Renal pelvis (tissue), 4 donors: ENCODE data around the gene C11orf21. TPM values are rescaled to one million over a fixed set of nuclear protein-coding genes. Genes with fewer than 3 reads are reported as not detected.

Source experiments
- DNase-seq: peaks from one replicate; pipeline ENCODE4 v3.0.0-alpha.2; 2013
- polyA plus RNA-seq, 3 donors: library from polyadenylated mRNA; unstranded; fragments of 120-200 nt; gene quantifications; one replicate each; pipeline ENCODE4 v1.2.1, GENCODE V29; 2013; ENCODE audit not compliant: insufficient read length in 3 of 3

Gene C11orf21
- polyA plus RNA-seq, 3 donors: 0.75 to 0.99 (median 0.91) TPM

DNA sequence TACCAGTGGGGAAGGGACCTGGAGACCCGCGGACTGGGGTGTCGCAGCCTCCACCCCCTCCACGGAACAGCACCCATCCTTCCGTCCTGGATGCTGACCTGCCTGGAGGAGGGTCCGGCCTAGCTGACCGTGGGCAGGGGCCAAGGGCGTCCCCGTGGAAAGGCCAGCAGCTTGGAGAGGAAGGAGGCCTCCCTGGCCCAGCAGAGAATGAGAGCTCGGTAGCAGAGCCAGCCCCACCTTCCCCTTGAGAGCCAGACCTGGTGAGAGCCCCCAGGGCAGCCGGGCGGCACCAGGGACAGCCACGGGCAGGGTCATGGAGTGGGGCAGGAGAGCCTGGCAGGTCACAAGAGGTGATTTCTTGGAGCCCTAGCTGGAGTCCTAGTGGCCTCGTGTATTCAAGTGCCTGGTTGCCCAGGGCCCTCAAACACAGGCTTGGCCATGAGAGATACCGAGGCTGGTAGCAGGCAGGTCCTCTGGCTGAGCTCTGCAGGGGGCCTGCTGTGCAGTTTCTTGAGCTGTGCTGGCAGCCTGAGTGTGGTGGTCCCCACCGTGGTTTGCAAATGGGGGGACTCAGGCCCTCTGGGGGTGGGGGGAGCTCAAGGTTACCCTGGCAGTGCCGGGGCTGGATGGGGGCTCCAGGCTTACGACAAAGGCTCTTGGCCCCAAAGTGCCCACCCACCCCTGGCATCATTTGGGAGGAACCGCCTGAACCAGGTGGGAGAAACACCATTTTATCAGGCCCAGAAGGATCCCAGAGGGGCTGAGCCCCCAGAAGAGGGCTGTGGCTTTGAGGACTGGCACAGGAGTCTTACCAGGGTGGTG is 7.7 kb upstream of the C11orf21 start:
- DNase-seq: no peak

GRCh38 chr11:2308713-2309112 is 7.0 kb upstream of the C11orf21 start:
- DNase-seq: no peak

GRCh38 chr11:2307501-2308331 is 6.0 kb upstream of the C11orf21 start:
- DNase-seq: no peak

GRCh38 chr11:2306877-2307500 is 5.3 kb upstream of the C11orf21 start:
- DNase-seq: peak; percentile 41

GRCh38 chr11:2306452-2306823 is 4.7 kb upstream of the C11orf21 start:
- peak; percentile 88 for DNase-seq

DNA sequence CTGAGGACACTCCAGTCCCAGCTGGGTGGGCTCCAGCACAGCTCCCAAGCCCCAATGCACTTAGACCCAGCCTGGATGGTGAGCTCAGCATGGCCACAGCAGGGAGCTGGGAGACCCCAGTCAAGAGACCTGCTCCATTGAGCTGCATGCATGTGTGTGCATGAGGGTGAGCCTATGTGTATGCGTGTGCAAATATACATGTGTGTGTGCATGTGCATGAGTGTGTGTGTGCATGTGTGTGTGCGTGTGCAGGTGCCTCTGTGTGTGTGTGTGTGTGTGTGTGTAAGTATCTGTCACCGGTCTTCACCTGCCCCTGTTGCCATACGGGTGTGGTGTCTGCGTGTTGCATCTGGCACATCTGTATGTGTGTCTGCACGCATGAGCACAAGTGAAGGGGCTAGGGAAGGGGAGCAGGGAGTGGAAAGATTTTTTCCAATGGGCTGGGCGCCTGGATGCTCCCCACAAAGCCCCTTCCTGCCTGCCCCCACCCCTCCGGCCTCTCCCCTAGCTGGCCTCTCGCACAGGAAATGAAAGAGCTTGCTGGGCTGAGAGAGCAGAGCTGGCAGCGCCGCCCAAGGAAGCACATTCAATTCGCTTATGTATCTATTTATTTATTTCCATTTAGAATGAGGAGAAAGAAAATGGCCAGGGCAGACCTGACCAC is 4.2 kb upstream of the C11orf21 start:
- peak; percentile 65 for DNase-seq

DNA sequence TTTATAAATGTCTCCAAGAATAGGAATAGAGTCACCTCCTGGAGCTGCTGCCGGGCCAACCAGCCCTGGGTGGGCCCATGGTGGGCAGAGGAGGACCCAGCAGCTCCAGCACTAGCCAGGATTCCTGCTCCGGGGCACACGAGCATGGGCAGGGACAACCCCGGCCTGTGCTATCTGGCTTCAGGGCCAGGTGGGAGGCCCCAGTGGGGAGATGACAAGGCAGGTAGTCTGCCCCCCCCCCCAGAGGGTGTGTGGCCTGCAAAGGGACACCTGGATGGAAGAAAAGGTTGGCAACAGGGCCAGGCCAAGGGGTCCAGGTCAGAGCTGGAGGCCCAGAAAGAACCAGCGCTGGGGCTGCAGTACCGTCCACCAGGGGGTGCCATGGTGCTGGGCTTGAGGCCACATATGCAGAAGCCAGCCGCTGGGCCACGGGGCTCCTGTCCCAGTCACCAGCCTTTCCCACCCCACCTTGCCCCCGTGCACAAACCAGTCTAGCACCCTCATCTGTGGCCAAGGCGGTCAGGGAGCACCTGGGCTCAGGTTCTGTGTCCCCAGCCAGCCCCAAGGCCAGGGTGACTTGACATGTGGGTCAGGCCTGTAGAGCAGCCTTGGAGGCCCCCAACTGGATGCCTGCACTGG is 3.5 kb upstream of the C11orf21 start:
- DNase-seq: no peak

GRCh38 chr11:2304506-2305139 is 2.9 kb upstream of the C11orf21 start:
- DNase-seq: no peak

- no peak for DNase-seq
These were observed 2.1 kb upstream of the C11orf21 start for GRCh38 chr11:2303627-2304505.

- DNase-seq: no peak
These were observed 1.3 kb upstream of the C11orf21 start for GRCh38 chr11:2302896-2303626.

- DNase-seq: no peak
These were observed 683 bp upstream of the C11orf21 start for GRCh38 chr11:2302306-2302895.

DNA sequence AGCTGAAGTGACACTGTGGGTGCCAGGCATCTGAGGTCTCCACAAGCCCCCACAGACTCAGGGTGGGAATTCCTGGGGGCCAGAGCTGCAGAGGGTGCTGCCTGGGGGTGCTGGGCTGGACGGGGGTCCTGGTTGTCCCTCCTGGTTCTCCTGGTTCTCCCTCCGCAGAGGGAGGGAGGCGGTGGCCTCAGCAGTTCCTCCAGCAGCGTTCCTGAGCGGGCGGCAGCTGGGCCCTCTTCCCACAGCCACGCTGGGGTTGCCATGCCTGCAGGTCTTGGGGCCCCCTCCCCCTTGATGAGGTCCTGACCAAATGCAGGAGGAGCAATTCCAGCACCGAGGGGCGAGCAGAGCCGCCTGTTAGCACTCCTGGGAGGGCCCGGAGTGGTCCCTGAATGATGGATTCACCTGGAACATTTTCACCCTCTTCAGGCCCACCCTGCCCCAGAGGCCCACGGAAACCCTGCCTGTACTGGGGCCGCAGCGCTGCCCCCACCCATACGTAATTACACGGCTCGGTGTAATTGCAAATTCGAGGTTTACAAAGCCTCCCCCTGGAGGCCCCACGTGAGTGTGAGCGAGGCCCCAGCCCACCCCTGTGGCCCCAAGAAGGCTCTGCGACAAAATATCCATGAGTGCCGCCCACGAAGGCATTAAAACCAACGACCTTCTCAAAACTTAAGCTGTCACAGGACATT is 635 bp downstream of the C11orf21 start:
- no peak for DNase-seq

GRCh38 chr11:2300290-2300935 is 1.3 kb downstream of the C11orf21 start:
- no peak for DNase-seq

DNA sequence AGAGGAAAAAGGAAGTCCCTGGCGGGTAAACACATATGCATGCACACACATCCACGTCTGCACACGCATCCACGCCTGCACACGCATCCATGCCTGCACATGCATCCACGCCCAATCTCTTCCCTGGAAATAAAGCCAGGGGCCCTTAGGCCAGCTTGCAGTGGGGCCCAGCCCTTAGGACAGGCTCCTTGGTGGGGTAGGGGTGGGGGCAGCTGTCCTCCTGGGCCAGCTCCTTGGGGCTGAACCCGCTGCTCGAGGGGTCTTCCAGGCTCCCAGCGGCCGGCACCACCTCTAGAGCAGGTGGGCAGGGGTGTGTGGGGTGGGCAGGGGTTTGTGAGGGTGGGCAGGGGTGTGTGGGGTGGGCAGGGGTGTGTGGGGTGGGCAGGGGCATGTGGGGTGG is 1.9 kb downstream of the C11orf21 start:
- DNase-seq: no peak

DNA sequence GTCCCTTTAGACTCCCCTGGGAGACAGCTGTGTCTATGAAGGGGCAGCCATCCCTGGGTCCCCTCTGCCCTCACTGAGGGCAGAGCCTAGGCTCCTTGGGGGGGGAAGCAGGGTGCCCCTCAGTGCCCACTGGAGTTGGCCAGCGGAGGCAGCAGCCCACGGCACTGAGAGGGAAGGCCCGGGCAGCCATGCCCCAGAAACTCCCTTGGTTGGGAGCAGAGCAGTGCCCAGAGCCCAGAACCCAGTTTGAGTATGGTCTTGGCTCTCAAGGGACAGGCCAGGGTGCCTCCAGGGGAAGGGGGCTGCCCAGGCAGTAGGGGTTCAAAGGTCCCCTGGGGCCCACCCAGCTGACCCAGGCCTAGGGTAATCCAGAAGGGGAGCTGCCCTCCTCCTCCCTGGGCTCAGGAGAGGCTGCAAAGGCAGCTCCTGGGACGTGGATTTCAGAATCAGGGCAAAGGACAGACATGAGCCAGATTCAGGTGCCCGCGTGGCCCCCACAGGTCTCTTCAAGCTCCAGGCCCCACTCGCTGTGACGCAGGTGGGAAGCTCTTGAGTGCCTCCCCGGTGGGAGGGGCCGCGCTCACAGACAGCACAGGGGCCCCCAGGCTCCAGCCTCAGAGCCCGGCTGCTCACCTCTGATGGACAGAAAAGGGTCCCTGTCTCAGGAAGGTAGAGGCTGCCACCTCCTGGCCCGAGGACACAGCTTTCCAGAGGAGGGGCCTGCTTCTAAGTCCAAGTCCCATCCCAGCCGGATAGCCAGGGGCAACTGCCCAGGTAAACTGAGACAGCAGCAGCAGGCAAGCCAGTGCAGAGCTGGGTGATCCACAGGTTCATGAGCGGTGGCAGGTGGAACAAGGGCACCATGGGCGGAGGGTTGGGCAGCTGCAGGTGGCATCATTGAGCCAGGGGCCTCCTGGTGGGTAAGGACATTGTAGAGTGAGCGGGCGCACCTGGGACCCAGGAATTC is 2.6 kb downstream of the C11orf21 start:
- no peak for DNase-seq

DNA sequence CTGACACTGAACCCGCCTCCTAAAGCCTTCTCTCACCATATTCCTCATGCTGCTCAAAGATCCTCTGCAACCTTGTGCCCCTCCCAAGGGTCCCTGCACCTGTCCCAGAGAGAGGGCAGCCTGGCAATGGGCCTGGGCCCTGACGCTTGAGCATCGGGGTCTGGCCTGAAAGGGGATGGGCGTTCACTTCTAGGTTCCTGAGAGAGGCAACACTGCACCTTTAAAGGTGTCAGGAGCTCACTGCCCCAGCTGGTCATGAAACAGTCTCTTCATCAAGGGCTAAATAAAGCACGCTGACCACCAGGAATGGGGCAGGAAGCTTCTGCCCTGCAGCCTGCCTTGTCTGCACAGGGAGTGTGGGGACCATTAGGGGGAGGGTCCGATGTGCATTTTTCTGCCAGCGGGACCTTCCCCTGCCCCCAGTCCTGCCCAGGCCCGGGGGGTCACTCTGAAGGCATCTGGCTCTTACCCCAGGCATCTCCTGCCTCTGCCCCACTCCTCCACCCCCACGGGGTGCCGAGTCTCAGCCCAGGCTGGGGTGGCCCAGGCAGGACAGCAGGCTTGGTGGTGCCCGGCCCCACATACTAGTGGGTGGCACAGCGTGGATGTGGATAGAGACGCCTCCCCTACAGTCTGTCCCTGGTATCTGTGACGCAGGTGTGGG is 3.5 kb downstream of the C11orf21 start:
- no peak for DNase-seq
